Ascending aorta (tissue), 2 donors: ENCODE data around the gene CELF4. TPM values are rescaled to one million over a fixed set of nuclear protein-coding genes. Genes with fewer than 3 reads are reported as not detected.

Source experiments
- DNase-seq, 2 donors: peaks; one replicate each; pipeline ENCODE4 v3.0.0-alpha.2; 2019; ENCODE audit warnings: low spot score in 2 of 2
- H3K27ac ChIP-seq, 2 donors: fragments of 200-600 bp; sonication (generic); one replicate each; pipeline ENCODE4 v1.5.1; 2016 to 2017; ENCODE audit warnings: mild to moderate bottlenecking in 1 of 2
- H3K27me3 ChIP-seq: fragments of 200-600 bp; sonication (generic); one replicate; pipeline ENCODE4 v1.5.1; 2017
- H3K36me3 ChIP-seq, 2 donors: fragments of 200-600 bp; sonication (generic); one replicate each; pipeline ENCODE4 v1.5.1; 2016
- H3K4me1 ChIP-seq, 2 donors: fragments of 200-600 bp; sonication (generic); one replicate each; pipeline ENCODE4 v1.5.1; 2016 to 2017; ENCODE audit warnings: mild to moderate bottlenecking in 1 of 2
- H3K4me3 ChIP-seq, 2 donors: fragments of 200-600 bp; sonication (generic); one replicate each; pipeline ENCODE4 v1.5.1; 2016 to 2017; ENCODE audit warnings: mild to moderate bottlenecking in 1 of 2
- H3K9me3 ChIP-seq, 2 donors: fragments of 200-600 bp; sonication (generic); one replicate each; pipeline ENCODE4 v1.5.1; 2016
- CTCF ChIP-seq, 3 experiments: fragments of 200-600 bp in 2 of 3; fragments of 450-650 bp in 1 of 3; sonication (generic) in 2 of 3; IDR thresholded peaks; one replicate each; pipeline ENCODE4 v1.5.1; 2016 to 2019; ENCODE audit warnings: antibody characterized with exemption in 3 of 3, mild to moderate bottlenecking in 1 of 3, moderate library complexity in 1 of 3
- intact Hi-C: fragments of 100-400 bp; cut with DNase I; formaldehyde crosslinking; loops from one replicate; pipeline ENCODE4 v1.15.1; 2023
- total RNA-seq: library from RNA; depleted of rRNA; stranded (reverse); fragments of >200 nt; gene quantifications from one replicate; pipeline ENCODE4 v1.1.0, GENCODE V29; 2016

Gene CELF4
- total RNA-seq, 1 donor from 2014 or later: not detected

GRCh38 chr18:37452015-37452414 lies 113.6 kb downstream of the CELF4 start:
- Histone ChIP-seq H3K27me3 (no peaks in the 10 kb centered on the region), H3K27ac (no peak overlapping the region), H3K9me3 (no peaks in the 10 kb centered on the region), H3K36me3 (no peaks in the 10 kb centered on the region), H3K4me3 (no peak overlapping the region), H3K4me1 (no peaks in the 10 kb centered on the region)
- intact Hi-C loops: no loop called here
- DNase-seq: no peak
- no peak for TF ChIP-seq CTCF (IDR thresholded peaks at IDR 0.05)

- Histone ChIP-seq H3K27me3 (no peaks in the 10 kb centered on the region), H3K27ac (no peak overlapping the region), H3K4me3 (no peak overlapping the region), H3K9me3 (no peaks in the 10 kb centered on the region), H3K36me3 (no peaks in the 10 kb centered on the region), H3K4me1 (no peaks in the 10 kb centered on the region)
- intact Hi-C loops: no loop called here
- DNase-seq: no peak
- TF ChIP-seq CTCF (IDR thresholded peaks at IDR 0.05): no peak
These were observed 114.3 kb downstream of the CELF4 start for GRCh38 chr18:37451239-37451825.

GRCh38 chr18:37450434-37451132 lies 115.0 kb downstream of the CELF4 start:
- Histone ChIP-seq H3K36me3 (no peaks in the 10 kb centered on the region), H3K27me3 (no peaks in the 10 kb centered on the region), H3K9me3 (no peaks in the 10 kb centered on the region), H3K27ac (no peak overlapping the region), H3K4me3 (no peak overlapping the region), H3K4me1 (no peaks in the 10 kb centered on the region)
- DNase-seq: no peak
- intact Hi-C loops: no loop called here
- no peak for TF ChIP-seq CTCF (IDR thresholded peaks at IDR 0.05)

GRCh38 chr18:37449618-37450017 lies 116.0 kb downstream of the CELF4 start:
- intact Hi-C loops: no loop called here
- no peaks in the 10 kb centered on the region for H3K27me3 ChIP-seq
- no peaks in the 10 kb centered on the region for H3K9me3 ChIP-seq
- no peak for DNase-seq
- no peaks in the 10 kb centered on the region for H3K4me1 ChIP-seq
- H3K27ac ChIP-seq: no peak overlapping the region
- H3K36me3 ChIP-seq: no peaks in the 10 kb centered on the region
- TF ChIP-seq CTCF (IDR thresholded peaks at IDR 0.05): no peak
- H3K4me3 ChIP-seq: no peak overlapping the region

DNA sequence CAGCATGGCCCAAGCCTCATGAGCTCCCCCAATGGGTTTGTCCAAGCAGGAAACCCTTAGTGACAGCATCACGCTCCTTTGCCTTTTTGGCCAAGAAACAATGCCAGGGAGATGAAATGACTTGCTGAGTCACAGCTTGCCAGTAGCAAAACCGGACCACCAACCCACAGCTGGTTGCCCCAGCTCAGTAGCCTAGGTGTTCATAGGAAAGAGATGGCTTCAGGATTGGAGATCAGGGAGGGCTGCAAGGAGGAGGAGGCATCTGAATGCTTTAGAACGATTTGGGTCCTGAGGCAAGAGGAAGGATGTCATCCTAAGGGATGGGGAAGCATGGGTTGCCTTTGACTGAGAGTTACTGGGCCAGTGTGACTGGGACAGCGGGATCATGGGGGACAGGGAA lies 116.7 kb downstream of the CELF4 start:
- Histone ChIP-seq H3K4me1 (no peaks in the 10 kb centered on the region), H3K9me3 (no peaks in the 10 kb centered on the region), H3K27me3 (no peaks in the 10 kb centered on the region), H3K4me3 (no peak overlapping the region), H3K36me3 (no peaks in the 10 kb centered on the region), H3K27ac (no peak overlapping the region)
- no peak for DNase-seq
- no peak for TF ChIP-seq CTCF (IDR thresholded peaks at IDR 0.05)
- intact Hi-C loops: no loop called here
